Keratinocyte (primary cell): ENCODE measurements around the gene GPS1. TPM values are rescaled to one million over a fixed set of nuclear protein-coding genes. Genes with fewer than 3 reads are reported as not detected.
A peak's percentile ranks its signal among the peaks of the same experiment; 100 is the strongest.

ENCODE experiments used
- DNase-seq: peaks from one replicate; pipeline ENCODE4 v3.0.0-alpha.2; 2011; ENCODE audit warnings: low read depth, missing footprints, low spot score
- FAIRE-seq: peaks from 2 replicates; lab custom pipeline; 2011; peaks lifted over from hg19 to GRCh38; lab: Jason Lieb, UNC
- H2AFZ ChIP-seq: 2 replicates; pipeline ENCODE4 v1.6.0; 2012; ENCODE audit warnings: low read length, control low read depth, inconsistent platforms; ENCODE audit not compliant: control insufficient read depth
- H3K27ac ChIP-seq: 2 replicates; pipeline ENCODE4 v1.5.1; 2011; ENCODE audit warnings: low read length; ENCODE audit not compliant: control insufficient read depth, insufficient read depth
- H3K27me3 ChIP-seq: 3 replicates; pipeline ENCODE4 v1.6.0; 2011; ENCODE audit warnings: low read length; ENCODE audit not compliant: control insufficient read depth, insufficient read depth; ENCODE audit errors: extremely low read depth
- H3K36me3 ChIP-seq, 2 experiments: 2 replicates in 1 of 2; 3 replicates in 1 of 2; pipeline ENCODE4 v1.5.1; 2011; ENCODE audit warnings: low read length in 2 of 2, mild to moderate bottlenecking in 1 of 2; ENCODE audit not compliant: control insufficient read depth in 2 of 2, insufficient read depth in 2 of 2; ENCODE audit errors: extremely low read depth in 1 of 2
- H3K4me1 ChIP-seq: 3 replicates; pipeline ENCODE4 v1.5.1; 2011; ENCODE audit warnings: low read length; ENCODE audit not compliant: control insufficient read depth, insufficient read depth; ENCODE audit errors: extremely low read depth
- H3K4me2 ChIP-seq: 3 replicates; pipeline ENCODE4 v1.6.0; 2011; ENCODE audit warnings: low read depth, low read length; ENCODE audit not compliant: control insufficient read depth, insufficient read depth; ENCODE audit errors: extremely low read depth
- H3K4me3 ChIP-seq, 3 experiments: fragments of 200-600 bp in 1 of 3; sonication (generic) in 1 of 3; 2 replicates in 2 of 3; 3 replicates in 1 of 3; pipeline ENCODE4 v1.5.1; 2011 to 2016; ENCODE audit warnings: low read length in 3 of 3, mild to moderate bottlenecking in 3 of 3, control low read depth in 2 of 3, inconsistent platforms in 1 of 3, low read depth in 1 of 3, mixed read lengths in 1 of 3, mixed run types in 1 of 3, moderate library complexity in 1 of 3; ENCODE audit not compliant: control insufficient read depth in 2 of 3, insufficient read depth in 2 of 3; ENCODE audit errors: extremely low read depth in 1 of 3
- H3K79me2 ChIP-seq: 2 replicates; pipeline ENCODE4 v1.6.0; 2012; ENCODE audit warnings: low read length; ENCODE audit not compliant: control insufficient read depth, insufficient read depth
- H3K9ac ChIP-seq: 3 replicates; pipeline ENCODE4 v1.6.0; 2011; ENCODE audit warnings: low read length; ENCODE audit not compliant: control insufficient read depth, insufficient read depth; ENCODE audit errors: extremely low read depth
- H3K9me1 ChIP-seq: 3 replicates; pipeline ENCODE4 v1.6.0; 2011; ENCODE audit warnings: low read length; ENCODE audit not compliant: control insufficient read depth, insufficient read depth; ENCODE audit errors: extremely low read depth
- H3K9me3 ChIP-seq: 2 replicates; pipeline ENCODE4 v1.5.1; 2012; ENCODE audit warnings: low read depth, low read length; ENCODE audit not compliant: control insufficient read depth
- H4K20me1 ChIP-seq: 3 replicates; pipeline ENCODE4 v1.6.0; 2011; ENCODE audit warnings: low read length; ENCODE audit not compliant: control insufficient read depth, insufficient read depth; ENCODE audit errors: extremely low read depth
- EZH2 ChIP-seq: IDR thresholded peaks from one replicate; pipeline ENCODE4 v1.6.1; 2012; ENCODE audit warnings: inconsistent platforms, mild to moderate bottlenecking, low read length, moderate library complexity
- dilution Hi-C: fragments of 300-500 bp; cut with MboI; formaldehyde crosslinking; loops from one replicate; pipeline ENCODE4 v1.7.0; 2020; ENCODE audit warnings: low sequenced_read_pairs; ENCODE audit not compliant: extremely low pct_ligation_motif_present
- polyA plus RNA-seq, 5 experiments: library from polyadenylated mRNA; depleted of rRNA in 3 of 5; stranded (reverse) in 3 of 5; stranded (forward) in 1 of 5; unstranded in 1 of 5; fragments of >200 nt; gene quantifications; 1 replicate in 1 of 5; 2 replicates in 3 of 5; 3 replicates in 1 of 5; pipeline versions ENCODE4 v1.2.1 to v1.2.3, GENCODE V29; 2011 to 2012; ENCODE audit warnings: missing spikeins in 2 of 5, low read depth in 1 of 5, low replicate concordance in 1 of 5
- TF ChIP-seq, protein P1 (sequence below), 3 experiments: IDR thresholded peaks in 1 of 3; conservative IDR thresholded peaks in 1 of 3; optimal IDR thresholded peaks in 1 of 3; 2 replicates in 2 of 3; 3 replicates in 1 of 3; pipeline versions ENCODE3 to v1.5.1; 2011; ENCODE audit warnings: low read length in 3 of 3, mild to moderate bottlenecking in 3 of 3, moderate library complexity in 2 of 3, control low read depth in 1 of 3, inconsistent platforms in 1 of 3; ENCODE audit not compliant: insufficient read depth in 2 of 3; ENCODE audit errors: extremely low read depth in 1 of 3

The GPS1 gene
- polyA plus RNA-seq, 1 donor (not counting 4 experiments of a cell fraction or from before 2014, with no cell fraction given): 60.4 TPM

DNA sequence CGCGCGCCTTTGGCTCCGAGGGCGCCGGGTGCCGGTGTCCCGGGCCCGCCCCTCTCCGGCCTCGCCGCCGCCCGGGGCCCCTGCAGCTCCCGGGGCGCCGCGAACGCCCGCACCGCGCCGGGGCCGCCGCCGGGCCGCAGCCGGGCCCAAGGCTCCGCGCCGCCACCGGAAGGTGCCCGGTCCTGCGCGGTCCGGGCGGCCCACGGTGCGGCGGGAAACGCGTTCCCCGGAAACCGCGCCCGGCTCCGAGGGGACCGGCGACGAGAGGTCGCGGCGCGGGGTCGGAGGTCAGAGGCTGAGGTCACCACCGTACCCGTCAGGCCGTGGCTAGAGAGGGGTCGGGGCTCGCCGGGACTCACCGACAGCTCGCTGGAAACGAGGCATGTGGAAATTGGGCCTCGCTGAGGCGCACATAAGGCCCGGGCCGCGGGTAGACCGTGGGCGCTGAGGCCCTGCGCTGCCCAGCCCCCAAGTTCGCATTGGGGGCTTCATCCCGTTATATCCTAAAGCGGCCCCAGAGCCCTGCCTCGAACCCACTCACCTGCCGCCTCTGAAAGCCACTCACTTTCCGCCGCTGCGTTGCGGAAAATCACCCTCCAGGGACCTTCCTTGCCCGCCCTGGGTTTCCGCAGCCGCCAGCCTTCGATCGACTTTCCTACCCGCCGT lies 14.1 kb downstream of the GPS1 start, which contains the start of gene DUS1L:
TSS of gene DUS1L (minus strand) at position 167 of the 666 bp plus-strand sequence. CDS start 745 bp downstream, outside the sequence.
- H3K27ac ChIP-seq: peak within 1 kb of the TSS; percentile 52
- H3K9me1 ChIP-seq: no peaks in the 10 kb centered on the region
- FAIRE-seq (no peak), DNase-seq (no peak)
- peak within 1 kb of the TSS; percentile 93 for H3K4me2 ChIP-seq
- H4K20me1 ChIP-seq: peaks cover 9% of the 10 kb centered on the region
- peaks cover 12 to 16% of the 10 kb centered on the region in 2 experiments for H3K36me3 ChIP-seq
- H3K27me3 ChIP-seq: no peaks in the 10 kb centered on the region
- TF ChIP-seq, protein P1, sequence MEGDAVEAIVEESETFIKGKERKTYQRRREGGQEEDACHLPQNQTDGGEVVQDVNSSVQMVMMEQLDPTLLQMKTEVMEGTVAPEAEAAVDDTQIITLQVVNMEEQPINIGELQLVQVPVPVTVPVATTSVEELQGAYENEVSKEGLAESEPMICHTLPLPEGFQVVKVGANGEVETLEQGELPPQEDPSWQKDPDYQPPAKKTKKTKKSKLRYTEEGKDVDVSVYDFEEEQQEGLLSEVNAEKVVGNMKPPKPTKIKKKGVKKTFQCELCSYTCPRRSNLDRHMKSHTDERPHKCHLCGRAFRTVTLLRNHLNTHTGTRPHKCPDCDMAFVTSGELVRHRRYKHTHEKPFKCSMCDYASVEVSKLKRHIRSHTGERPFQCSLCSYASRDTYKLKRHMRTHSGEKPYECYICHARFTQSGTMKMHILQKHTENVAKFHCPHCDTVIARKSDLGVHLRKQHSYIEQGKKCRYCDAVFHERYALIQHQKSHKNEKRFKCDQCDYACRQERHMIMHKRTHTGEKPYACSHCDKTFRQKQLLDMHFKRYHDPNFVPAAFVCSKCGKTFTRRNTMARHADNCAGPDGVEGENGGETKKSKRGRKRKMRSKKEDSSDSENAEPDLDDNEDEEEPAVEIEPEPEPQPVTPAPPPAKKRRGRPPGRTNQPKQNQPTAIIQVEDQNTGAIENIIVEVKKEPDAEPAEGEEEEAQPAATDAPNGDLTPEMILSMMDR (optimal IDR thresholded peaks at IDR 0.05 in 1 of 3, IDR thresholded peaks at IDR 0.05 in 1 of 3, conservative IDR thresholded peaks at IDR 0.05 in 1 of 3; ENCODE audit: extremely low read depth in 1 of 3, insufficient read depth in 2 of 3, low read length in 3 of 3): no peak
- no peak for TF ChIP-seq EZH2
- dilution Hi-C loops: no loop called here
- peaks cover 20% of the 10 kb centered on the region for H3K79me2 ChIP-seq
- no peaks in the 10 kb centered on the region for H3K9me3 ChIP-seq
- peak within 1 kb of the TSS; percentile 83 for H3K9ac ChIP-seq
- peak within 1 kb of the TSS; percentile 97 for H2AFZ ChIP-seq
- H3K4me3 ChIP-seq: peak within 1 kb of the TSS; percentile 78 to 84 (median 84)
- H3K4me1 ChIP-seq: peaks cover 13% of the 10 kb centered on the region

DNA sequence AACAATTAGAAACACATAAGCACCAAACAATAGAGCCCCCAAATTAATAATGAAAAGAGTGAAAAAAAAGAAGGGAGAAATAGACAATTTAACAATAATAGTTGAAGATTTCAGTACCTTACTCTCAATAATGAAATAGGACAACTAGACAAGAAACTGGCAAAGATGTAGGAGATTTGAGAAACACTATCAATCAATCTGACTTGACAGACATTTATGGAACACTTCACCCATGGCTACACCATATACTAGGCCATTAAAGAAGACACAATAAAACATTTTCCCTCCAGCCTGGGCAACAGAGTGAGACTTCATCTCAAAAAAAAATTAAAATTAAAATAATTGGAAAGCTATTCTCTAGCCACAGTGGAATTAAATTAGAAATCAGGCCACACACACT lies 18.9 kb downstream of the GPS1 start:
- dilution Hi-C loops: no loop called here
- H3K36me3 ChIP-seq: no peaks in the 10 kb centered on the region
- FAIRE-seq: no peak

More for the DNA sequence above, 18.9 kb downstream of the GPS1 start:
- Histone ChIP-seq H2AFZ (no peak overlapping the region), H3K27me3 (no peaks in the 10 kb centered on the region), H3K4me1 (peaks cover 6% of the 10 kb centered on the region), H3K9me1 (no peaks in the 10 kb centered on the region), H3K9me3 (no peaks in the 10 kb centered on the region), H3K9ac (no peak overlapping the region), H3K27ac (no peak overlapping the region), H4K20me1 (no peaks in the 10 kb centered on the region), H3K4me2 (no peak overlapping the region), H3K4me3 (no peak overlapping the region), H3K79me2 (no peaks in the 10 kb centered on the region)
- DNase-seq: no peak
- TF ChIP-seq, protein P1 (optimal IDR thresholded peaks at IDR 0.05 in 1 of 3, IDR thresholded peaks at IDR 0.05 in 1 of 3, conservative IDR thresholded peaks at IDR 0.05 in 1 of 3; ENCODE audit: extremely low read depth in 1 of 3, insufficient read depth in 2 of 3, low read length in 3 of 3): no peak
- no peak for TF ChIP-seq EZH2
